Vagina (tissue), 2 donors: ENCODE data around the gene ZFHX3.

Experiments used
- POLR2A ChIP-seq, 2 donors: fragments of 450-650 bp; IDR thresholded peaks; one replicate each; pipeline ENCODE4 v1.6.1; 2017; ENCODE audit warnings: antibody characterized with exemption in 2 of 2, mild to moderate bottlenecking in 2 of 2, moderate library complexity in 2 of 2
- TF ChIP-seq, protein P1 (sequence below), 3 experiments: fragments of 450-650 bp in 2 of 3; fragments of 200-600 bp in 1 of 3; sonication (generic) in 1 of 3; IDR thresholded peaks; one replicate each; pipeline ENCODE4 v1.5.1; 2017 to 2019; ENCODE audit warnings: antibody characterized with exemption in 3 of 3, mild to moderate bottlenecking in 2 of 3, moderate library complexity in 2 of 3

DNA sequence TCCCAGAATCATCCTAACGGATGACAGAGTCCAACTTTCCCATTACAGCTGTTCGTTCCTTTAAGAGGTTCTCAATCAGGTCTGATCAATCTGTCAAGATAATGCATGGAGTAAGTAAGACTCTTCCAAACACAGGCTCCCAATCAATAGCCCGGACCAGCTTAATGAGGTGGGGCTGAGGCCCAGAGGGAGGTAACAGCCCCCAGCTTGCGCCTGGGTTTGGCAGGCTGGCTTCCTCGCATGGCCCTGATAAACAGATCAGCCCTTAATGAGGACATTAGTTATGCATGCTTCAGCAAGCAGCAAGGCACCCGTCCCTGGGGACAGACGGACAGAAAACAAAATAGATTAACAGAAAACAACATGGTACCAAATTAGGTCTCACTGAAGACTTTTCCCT is 145.7 kb downstream of the ZFHX3 start:
- TF ChIP-seq POLR2A (IDR thresholded peaks at IDR 0.05): no peak
- TF ChIP-seq, protein P1, sequence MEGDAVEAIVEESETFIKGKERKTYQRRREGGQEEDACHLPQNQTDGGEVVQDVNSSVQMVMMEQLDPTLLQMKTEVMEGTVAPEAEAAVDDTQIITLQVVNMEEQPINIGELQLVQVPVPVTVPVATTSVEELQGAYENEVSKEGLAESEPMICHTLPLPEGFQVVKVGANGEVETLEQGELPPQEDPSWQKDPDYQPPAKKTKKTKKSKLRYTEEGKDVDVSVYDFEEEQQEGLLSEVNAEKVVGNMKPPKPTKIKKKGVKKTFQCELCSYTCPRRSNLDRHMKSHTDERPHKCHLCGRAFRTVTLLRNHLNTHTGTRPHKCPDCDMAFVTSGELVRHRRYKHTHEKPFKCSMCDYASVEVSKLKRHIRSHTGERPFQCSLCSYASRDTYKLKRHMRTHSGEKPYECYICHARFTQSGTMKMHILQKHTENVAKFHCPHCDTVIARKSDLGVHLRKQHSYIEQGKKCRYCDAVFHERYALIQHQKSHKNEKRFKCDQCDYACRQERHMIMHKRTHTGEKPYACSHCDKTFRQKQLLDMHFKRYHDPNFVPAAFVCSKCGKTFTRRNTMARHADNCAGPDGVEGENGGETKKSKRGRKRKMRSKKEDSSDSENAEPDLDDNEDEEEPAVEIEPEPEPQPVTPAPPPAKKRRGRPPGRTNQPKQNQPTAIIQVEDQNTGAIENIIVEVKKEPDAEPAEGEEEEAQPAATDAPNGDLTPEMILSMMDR (IDR thresholded peaks at IDR 0.05): no peak
